Memory B cell (primary cell): ENCODE results near the gene OVCH2.

Experiments used
- ATAC-seq: fragments of 150-1000 bp; cut with Tn5 transposase; 2 replicates; pipeline ENCODE4 v1.10.0; 2021; ENCODE audit warnings: low read depth, mild to moderate bottlenecking, moderate library complexity
- DNase-seq, 2 donors: peaks; one replicate each; pipeline ENCODE4 v3.0.0; 2022; ENCODE audit warnings: low spot score in 2 of 2
- H3K27ac Mint-ChIP-seq: one replicate; pipeline ENCODE4 v1.8.0; 2022; ENCODE audit warnings: mild to moderate bottlenecking, moderate library complexity, mixed read lengths
- H3K27me3 Mint-ChIP-seq: one replicate; pipeline ENCODE4 v1.8.0; 2022; ENCODE audit warnings: mixed read lengths
- H3K36me3 Mint-ChIP-seq: one replicate; pipeline ENCODE4 v1.8.0; 2022; ENCODE audit warnings: mild to moderate bottlenecking, mixed read lengths
- H3K4me1 Mint-ChIP-seq: one replicate; pipeline ENCODE4 v1.8.0; 2022; ENCODE audit warnings: mixed read lengths
- H3K4me3 Mint-ChIP-seq: one replicate; pipeline ENCODE4 v1.8.0; 2022; ENCODE audit warnings: mild to moderate bottlenecking, moderate library complexity, mixed read lengths
- H3K9me3 Mint-ChIP-seq: one replicate; pipeline ENCODE4 v1.8.0; 2022; ENCODE audit warnings: mixed read lengths

Gene OVCH2

DNA sequence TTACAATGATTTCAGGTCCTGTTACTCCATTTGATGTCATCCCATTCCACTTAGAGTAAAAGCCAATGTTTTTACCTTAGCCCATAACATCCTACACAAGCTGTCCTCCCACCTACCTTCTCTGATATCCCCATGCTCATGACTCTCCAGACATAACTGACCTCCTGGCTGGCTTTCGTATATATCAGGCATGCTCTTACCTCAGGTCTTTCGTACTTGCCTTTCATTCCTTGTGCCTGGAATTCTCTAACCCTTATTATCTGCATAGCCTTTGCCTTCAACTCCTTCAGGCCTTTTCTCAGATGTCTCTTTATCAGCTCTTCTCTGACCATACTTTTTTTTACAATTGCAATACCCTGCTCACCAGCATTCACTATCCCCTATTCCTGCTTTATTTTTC lies 22.7 kb downstream of the OVCH2 start:
- Mint-ChIP-seq H3K27me3 (peaks cover 7% of the 10 kb centered on the region), H3K4me1 (no peaks in the 10 kb centered on the region), H3K4me3 (no peak overlapping the region), H3K36me3 (peaks cover 2% of the 10 kb centered on the region), H3K27ac (no peak overlapping the region), H3K9me3 (peaks cover 2% of the 10 kb centered on the region)
- DNase-seq (no peak), ATAC-seq (no peak)

DNA sequence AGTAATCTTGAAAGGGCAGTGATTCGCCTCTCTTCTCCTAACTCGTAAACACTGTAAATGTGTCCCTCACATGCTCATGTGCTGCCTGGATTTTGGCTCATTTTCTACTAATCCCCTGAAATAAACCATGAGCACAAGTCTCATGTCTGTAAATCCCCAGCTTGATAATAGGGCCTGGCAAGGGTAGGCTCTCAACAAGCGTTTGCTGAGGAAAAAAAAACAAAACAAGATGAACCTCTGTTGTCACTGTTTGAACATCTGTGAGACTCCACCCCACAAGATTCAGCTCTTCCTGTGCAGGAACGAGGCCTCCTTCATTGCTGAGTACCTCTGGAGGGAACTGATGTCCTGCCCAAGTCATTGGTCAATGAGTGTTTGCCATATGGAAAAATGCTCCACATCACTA lies 28.5 kb downstream of the OVCH2 start:
- no peak overlapping the region for H3K4me3 Mint-ChIP-seq
- H3K9me3 Mint-ChIP-seq = peaks cover 10% of the 10 kb centered on the region
- H3K36me3 Mint-ChIP-seq = peaks cover 6% of the 10 kb centered on the region
- ATAC-seq = no peak
- DNase-seq = no peak
- peaks cover 2% of the 10 kb centered on the region for H3K27me3 Mint-ChIP-seq
- H3K27ac Mint-ChIP-seq = no peak overlapping the region
- peaks cover 14% of the 10 kb centered on the region for H3K4me1 Mint-ChIP-seq

DNA sequence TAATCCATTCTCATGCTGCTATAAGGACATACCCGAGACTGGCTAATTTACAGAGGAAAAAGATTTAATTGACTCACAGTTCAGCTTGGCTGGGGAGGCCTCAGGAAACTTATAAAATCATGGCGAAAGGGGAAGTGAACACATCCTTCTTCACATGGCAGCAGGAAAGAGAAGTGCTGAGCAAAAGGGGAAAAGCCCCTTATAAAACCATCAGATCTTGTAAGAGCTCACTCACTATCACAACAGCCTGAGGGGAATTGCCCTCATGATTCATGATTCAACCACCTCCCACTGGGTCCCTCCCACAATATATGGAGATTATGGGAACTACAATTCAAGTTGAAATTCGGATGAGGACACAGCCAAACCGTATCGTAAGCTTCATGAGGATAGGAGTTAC lies 29.2 kb downstream of the OVCH2 start:
- Mint-ChIP-seq H3K27me3 (peaks cover 2% of the 10 kb centered on the region), H3K9me3 (peaks cover 10% of the 10 kb centered on the region), H3K36me3 (peaks cover 6% of the 10 kb centered on the region), H3K4me1 (peaks cover 21% of the 10 kb centered on the region), H3K27ac (no peak overlapping the region), H3K4me3 (no peak overlapping the region)
- ATAC-seq (no peak), DNase-seq (no peak)

DNA sequence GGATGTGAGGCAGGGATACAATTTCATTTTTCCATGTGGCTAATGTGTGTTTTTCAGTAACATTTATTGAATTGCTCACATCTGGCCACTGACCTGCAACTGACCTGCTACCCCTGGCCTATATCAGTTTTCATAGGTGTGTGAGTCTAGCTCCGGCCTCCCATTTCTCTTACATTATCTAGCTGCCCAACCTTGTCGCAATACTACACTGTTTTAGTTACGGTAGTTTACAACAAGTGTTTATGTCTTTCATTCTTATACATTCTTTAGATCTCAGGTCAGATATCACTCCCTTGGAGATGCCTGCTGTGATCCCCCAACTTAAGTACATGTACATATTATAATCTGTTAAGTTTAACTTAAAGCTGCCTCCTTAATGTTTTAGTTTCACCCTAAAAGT lies 30.6 kb downstream of the OVCH2 start:
- DNase-seq (no peak), ATAC-seq (no peak)
- Mint-ChIP-seq H3K9me3 (peaks cover 8% of the 10 kb centered on the region), H3K27ac (no peak overlapping the region), H3K4me3 (no peak overlapping the region), H3K27me3 (peaks cover 2% of the 10 kb centered on the region), H3K4me1 (peaks cover 27% of the 10 kb centered on the region), H3K36me3 (peaks cover 3% of the 10 kb centered on the region)

DNA sequence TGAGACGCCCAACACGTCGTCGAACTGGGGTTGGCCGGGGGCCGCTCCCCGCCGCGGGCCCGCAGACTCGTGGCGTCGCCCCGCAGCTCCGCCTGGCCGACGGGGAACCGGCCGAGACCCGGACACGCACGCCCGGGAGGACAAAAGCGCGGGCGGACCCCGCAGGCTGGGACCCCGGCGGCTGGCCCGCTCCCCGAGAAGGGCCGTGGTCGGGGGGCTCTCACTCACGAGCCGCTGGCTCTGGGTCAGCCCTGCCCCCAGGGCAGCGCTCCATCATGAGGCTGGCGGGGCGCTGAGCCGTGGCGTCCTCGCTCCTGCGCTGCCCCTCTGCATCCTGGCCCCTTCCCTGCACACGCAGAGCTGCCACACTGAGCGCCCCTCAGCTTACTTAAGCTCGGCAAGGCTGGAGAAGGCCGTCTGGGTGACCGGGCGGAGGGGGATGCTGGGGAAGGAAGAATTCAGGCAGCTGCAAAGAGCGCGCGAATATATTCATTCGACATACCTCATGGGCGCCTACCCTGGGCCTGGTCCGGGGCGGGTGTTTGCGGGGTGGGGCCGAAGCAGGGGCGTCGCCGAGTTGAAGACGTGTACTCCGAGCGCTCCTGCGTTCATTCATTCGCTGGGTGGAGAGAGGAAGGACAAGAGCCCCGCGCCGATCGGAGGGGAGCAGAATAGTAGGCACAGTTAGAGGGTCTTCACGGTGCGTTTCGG lies 32.4 kb downstream of the OVCH2 start:
- peak overlapping the region; percentile 90 for H3K27ac Mint-ChIP-seq
- H3K4me1 Mint-ChIP-seq = peaks cover 27% of the 10 kb centered on the region
- H3K27me3 Mint-ChIP-seq = peaks cover 2% of the 10 kb centered on the region
- ATAC-seq (peak; percentile 65), DNase-seq (no peak)
- peaks cover 3% of the 10 kb centered on the region for H3K36me3 Mint-ChIP-seq
- H3K4me3 Mint-ChIP-seq = peak overlapping the region; percentile 95
- peaks cover 8% of the 10 kb centered on the region for H3K9me3 Mint-ChIP-seq

DNA sequence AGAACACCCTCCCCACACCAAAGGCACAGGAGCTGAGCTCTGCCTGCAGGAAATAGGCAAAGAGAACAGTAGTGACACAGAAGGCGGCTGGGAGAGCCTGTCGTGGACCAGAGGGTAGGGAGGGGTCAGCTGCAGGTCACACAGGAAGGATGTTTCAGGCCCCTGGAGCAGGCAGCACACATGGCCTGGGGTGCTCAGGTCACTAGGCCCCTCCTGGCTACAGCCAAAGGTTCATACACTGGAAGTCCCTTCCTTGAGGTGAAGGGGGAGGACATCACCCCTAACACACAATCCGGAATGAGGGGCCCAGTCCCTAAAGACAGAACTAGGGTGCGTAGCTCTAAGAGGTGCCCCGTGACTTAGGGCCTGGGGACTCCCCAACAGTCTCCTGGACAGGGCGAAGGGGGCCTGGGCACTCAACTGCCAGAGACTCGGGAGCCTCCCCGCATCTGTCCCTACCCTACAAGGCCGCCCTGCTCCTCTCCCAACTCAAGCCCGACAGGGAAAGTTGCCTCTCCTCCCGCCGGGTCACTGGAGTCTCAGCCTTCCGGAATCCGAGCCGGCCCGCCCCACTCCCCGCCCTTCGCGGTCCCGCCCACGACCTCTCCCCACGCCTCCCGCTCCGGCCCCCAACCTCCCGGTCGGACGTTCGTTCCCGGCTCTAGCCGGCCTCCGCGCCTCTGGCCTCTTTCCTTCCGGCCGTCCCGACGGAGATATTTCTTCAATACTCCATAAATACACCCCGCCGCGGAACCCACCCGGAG lies 33.1 kb downstream of the OVCH2 start, which contains the start of gene CYB5R2:
Gene CYB5R2, minus strand, starts transcription at position 541 of the 764 bp plus-strand sequence. CDS start 675 bp downstream, outside the sequence.
- Mint-ChIP-seq H3K36me3 (peaks cover 3% of the 10 kb centered on the region), H3K4me3 (peak within 1 kb of the TSS; percentile 95), H3K4me1 (peaks cover 26% of the 10 kb centered on the region), H3K27me3 (peaks cover 2% of the 10 kb centered on the region), H3K9me3 (peaks cover 8% of the 10 kb centered on the region), H3K27ac (peak within 1 kb of the TSS; percentile 90)
- ATAC-seq (peak; percentile 37), DNase-seq (peak in 1 of 2 donors; percentile 31)

DNA sequence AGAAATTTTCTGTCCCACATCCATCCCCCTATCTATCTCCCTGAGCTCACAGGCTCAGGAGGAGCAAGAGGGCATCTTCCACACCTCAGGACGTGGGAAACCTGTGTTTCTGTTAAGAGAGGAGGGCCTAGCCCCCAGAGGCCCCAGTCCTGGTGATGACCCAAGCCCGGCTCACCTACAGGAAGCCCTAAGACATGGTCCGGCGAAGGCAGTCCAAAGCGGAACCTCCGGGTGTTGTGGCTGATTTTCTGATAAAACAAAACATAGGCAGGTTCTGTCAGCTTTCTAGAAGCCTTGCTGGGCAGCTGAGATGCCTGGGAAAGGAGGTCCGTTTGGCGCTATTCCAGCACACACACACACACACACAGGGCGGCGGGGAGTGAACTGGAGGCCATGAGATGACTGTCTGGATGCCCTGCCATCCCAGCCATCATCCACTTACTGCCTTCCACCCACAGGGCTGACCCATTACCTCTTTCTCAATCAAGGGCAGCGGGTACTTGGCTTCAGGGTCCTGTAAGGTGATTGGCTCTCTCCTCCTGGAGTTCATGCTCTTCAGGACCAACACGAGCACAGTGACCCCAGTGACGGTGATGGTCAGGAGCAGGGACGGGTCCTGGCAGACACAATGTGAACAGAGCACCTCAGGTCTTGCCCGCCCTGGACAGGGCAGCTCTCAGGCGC lies 33.9 kb downstream of the OVCH2 start:
- peaks cover 2% of the 10 kb centered on the region for H3K27me3 Mint-ChIP-seq
- peaks cover 24% of the 10 kb centered on the region for H3K4me1 Mint-ChIP-seq
- peaks cover 4% of the 10 kb centered on the region for H3K9me3 Mint-ChIP-seq
- ATAC-seq = no peak
- H3K4me3 Mint-ChIP-seq = peak overlapping the region; percentile 90
- H3K36me3 Mint-ChIP-seq = peaks cover 3% of the 10 kb centered on the region
- no peak for DNase-seq
- peak overlapping the region; percentile 90 for H3K27ac Mint-ChIP-seq

DNA sequence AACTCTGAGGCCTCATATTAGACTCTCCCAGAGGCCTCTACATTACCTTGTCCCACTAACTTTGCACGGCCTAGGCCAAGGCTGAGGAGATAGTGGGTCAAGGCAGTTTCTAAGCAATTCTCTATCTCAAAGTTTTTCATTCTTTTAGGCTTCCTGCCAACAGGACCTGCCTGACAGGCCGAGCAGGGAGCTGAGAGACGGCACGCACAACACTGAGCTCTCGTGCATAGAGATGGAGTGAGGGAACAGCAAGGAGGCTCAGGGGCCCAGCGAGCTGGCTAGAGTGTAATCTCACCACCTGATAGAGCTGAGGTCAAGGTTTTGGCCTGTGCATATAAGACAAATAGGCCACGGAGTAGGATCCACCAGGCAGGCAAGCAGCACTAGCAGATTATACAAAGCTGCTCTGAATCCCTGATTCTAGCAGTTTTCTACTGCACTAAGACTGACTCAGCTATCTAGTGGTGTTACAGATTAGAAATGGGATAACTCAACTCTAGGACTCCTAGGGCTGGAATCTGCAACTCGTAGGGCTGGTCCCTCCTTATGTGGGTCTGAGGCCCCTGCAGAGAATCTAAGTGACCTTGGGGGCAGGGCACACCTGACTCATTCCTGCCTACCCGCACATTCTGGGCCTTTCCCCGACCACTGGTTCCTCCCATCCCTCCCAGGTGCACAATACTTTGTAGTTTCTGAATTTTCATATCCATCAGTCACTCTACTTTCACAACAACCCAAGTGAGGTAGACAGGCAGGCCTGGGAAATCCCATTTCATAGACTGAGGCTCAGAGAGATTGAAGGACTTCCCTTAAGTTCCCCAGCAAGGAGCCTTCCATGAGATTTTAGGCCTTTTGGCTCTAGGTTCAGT lies 34.7 kb downstream of the OVCH2 start:
- H3K4me3 Mint-ChIP-seq = no peak overlapping the region
- H3K9me3 Mint-ChIP-seq = no peaks in the 10 kb centered on the region
- ATAC-seq (peak; percentile 52), DNase-seq (no peak)
- peaks cover 24% of the 10 kb centered on the region for H3K4me1 Mint-ChIP-seq
- peak overlapping the region; percentile 90 for H3K27ac Mint-ChIP-seq
- H3K36me3 Mint-ChIP-seq = no peaks in the 10 kb centered on the region
- peaks cover 2% of the 10 kb centered on the region for H3K27me3 Mint-ChIP-seq

DNA sequence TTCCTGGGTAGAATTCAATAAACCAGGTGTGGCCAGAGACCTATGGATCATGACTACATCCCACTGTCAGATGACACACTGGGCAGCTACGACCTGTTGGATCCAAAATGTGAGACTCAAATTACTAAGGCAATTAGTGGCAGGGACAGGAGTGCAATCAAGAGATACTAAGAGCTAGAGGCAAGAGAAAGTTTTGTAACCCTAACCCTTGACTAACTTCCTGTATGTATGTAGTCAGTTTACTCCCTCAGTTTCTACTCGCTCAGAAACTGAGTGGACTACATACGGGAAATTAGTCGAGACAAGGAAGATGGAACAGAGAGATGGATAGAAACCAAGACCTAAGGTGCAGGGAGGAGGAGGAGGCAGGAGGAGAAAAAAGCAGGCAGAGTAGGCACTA lies 35.6 kb downstream of the OVCH2 start:
- Mint-ChIP-seq H3K4me3 (no peak overlapping the region), H3K36me3 (no peaks in the 10 kb centered on the region)
- ATAC-seq = no peak

DNA sequence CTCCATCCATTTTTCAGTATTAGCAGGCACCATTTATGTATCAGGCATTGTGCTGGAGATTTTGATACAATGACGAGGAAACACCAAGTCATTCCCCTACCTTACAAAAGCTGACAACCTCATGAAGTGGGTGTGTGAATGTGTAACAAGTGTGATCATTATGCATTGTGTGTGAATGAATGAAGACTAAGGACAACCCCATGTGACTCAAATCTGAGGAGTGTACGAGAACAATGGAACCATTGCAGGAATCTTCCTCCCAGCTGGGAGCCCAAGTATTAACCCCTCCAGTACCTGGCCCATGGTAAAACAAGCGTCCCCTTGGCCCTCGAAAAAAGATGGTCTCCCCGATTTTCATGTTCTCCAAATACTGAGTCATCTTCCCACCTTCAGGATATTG lies 37.4 kb downstream of the OVCH2 start:
- Mint-ChIP-seq H3K9me3 (no peaks in the 10 kb centered on the region), H3K4me1 (peaks cover 22% of the 10 kb centered on the region), H3K4me3 (no peak overlapping the region), H3K27me3 (no peaks in the 10 kb centered on the region), H3K27ac (no peak overlapping the region), H3K36me3 (no peaks in the 10 kb centered on the region)
- ATAC-seq (no peak), DNase-seq (no peak)

More for the DNA sequence above, 35.6 kb downstream of the OVCH2 start:
- Mint-ChIP-seq H3K4me1 (peaks cover 26% of the 10 kb centered on the region), H3K9me3 (no peaks in the 10 kb centered on the region), H3K27ac (peak overlapping the region; percentile 90), H3K27me3 (peaks cover under 1% of the 10 kb centered on the region)
- DNase-seq = no peak

DNA sequence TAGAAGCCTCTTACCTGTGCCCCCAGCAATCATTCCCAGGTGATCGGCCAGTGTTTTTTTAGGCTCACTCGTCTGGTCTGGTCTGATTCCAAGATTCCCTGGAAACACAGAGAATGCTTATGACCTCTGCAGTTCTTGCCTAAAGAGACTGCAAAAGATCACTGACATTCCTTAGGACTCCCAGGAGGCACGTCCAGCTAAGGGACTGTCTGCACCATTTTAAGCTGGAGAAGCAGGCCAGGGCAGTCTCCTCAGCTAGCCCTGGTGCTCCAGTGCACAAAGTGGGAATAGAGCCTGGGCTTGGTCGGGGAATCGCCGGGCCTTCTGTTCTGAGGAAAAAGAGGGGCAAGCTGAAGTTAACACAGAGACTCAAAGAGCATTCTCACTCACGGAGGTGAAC lies 37.8 kb downstream of the OVCH2 start:
- H3K27me3 Mint-ChIP-seq = no peaks in the 10 kb centered on the region
- ATAC-seq = no peak
- no peak overlapping the region for H3K27ac Mint-ChIP-seq
- no peaks in the 10 kb centered on the region for H3K36me3 Mint-ChIP-seq
- no peak for DNase-seq
- no peak overlapping the region for H3K4me3 Mint-ChIP-seq
- H3K4me1 Mint-ChIP-seq = peaks cover 21% of the 10 kb centered on the region
- H3K9me3 Mint-ChIP-seq = no peaks in the 10 kb centered on the region

DNA sequence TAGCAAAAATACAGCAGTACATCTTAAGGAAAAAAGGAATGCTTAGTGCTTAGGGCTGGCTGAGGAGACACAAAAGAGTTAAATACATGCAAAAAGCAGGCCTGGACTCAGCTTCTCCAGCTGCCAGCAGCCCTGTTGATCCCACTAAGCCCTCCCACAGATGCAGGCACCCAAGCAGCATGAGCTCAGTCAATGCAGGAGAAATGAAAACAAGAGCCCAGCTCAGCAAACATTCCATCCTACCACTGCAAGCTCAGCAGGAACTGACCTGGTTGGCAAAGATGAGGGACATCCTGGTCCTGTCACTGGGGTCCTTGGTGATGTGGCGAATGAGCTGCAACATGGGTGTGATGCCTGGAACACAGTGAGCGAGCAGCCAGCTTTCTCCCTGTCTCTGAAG lies 38.8 kb downstream of the OVCH2 start:
- H3K36me3 Mint-ChIP-seq = peaks cover 3% of the 10 kb centered on the region
- DNase-seq = no peak
- peak overlapping the region; percentile 55 for H3K27ac Mint-ChIP-seq
- no peaks in the 10 kb centered on the region for H3K27me3 Mint-ChIP-seq
- no peak for ATAC-seq
- no peak overlapping the region for H3K4me3 Mint-ChIP-seq
- no peaks in the 10 kb centered on the region for H3K9me3 Mint-ChIP-seq
- peaks cover 15% of the 10 kb centered on the region for H3K4me1 Mint-ChIP-seq

DNA sequence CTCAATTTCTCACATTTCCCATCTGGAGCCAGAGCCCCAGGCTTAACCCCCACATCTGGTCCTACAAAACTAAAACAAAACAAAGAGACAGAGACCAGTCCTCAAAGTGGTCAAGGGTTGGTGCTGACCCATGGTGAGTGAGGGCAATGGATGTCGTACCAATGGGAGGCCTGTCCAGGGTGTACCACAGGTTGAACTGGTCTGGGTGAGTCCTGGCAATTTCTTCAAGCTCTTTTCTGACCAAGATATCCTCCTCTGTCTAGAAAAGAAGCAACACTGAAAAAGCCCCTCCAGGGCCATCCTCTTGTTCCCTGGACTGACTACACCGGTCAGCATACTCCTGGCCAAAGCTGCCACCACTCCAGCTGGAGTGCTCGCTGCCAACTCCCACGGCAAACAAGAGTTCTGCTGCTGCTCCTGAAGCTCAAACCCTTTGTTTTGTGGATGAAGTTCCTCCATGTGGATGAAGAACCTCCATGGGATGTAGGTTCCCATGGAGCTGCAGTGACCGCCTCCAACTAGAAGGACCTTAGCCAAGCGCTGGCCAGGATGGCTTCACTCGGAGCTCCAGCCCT lies 39.9 kb downstream of the OVCH2 start:
- H3K27ac Mint-ChIP-seq = no peak overlapping the region
- no peak for ATAC-seq
- peaks cover 3% of the 10 kb centered on the region for H3K36me3 Mint-ChIP-seq
- no peak for DNase-seq
- H3K4me3 Mint-ChIP-seq = no peak overlapping the region
- no peaks in the 10 kb centered on the region for H3K27me3 Mint-ChIP-seq
- no peaks in the 10 kb centered on the region for H3K9me3 Mint-ChIP-seq
- peaks cover 6% of the 10 kb centered on the region for H3K4me1 Mint-ChIP-seq
